WTC11 (cell line): ENCODE measurements around the gene DDN. TPM values are rescaled to one million over a fixed set of nuclear protein-coding genes. Genes with fewer than 3 reads are reported as not detected.

ENCODE experiments used
- ATAC-seq: fragments of 200-7000 bp; cut with Tn5 transposase; 2 replicates; pipeline ENCODE4 v1.10.0; 2021; ENCODE audit warnings: mild to moderate bottlenecking, moderate library complexity
- CTCF ChIA-PET: fragments of 300-600 bp; sonication (Branson Sonifier 250); formaldehyde crosslinking; loops from one replicate; lab custom pipeline; 2021; ENCODE audit warnings: antibody characterized with exemption; lab: Charles Lee
- POLR2A ChIA-PET: fragments of 350-600 bp; sonication (Branson Sonifier 250); formaldehyde crosslinking; loops from one replicate; lab custom pipeline; 2021; ENCODE audit warnings: antibody characterized with exemption; lab: Charles Lee
- DNase-seq: peaks from one replicate; pipeline ENCODE4 v3.0.0; 2021; ENCODE audit warnings: low spot score
- H3K27ac Mint-ChIP-seq: 2 replicates; pipeline ENCODE4 v1.8.0; 2021; ENCODE audit warnings: mixed read lengths
- H3K27me3 Mint-ChIP-seq: 2 replicates; pipeline ENCODE4 v1.8.0; 2021; ENCODE audit warnings: low read depth, mild to moderate bottlenecking, moderate library complexity, mixed read lengths
- H3K36me3 Mint-ChIP-seq: 2 replicates; pipeline ENCODE4 v1.8.0; 2021; ENCODE audit warnings: mixed read lengths
- H3K4me1 Mint-ChIP-seq: 2 replicates; pipeline ENCODE4 v1.8.0; 2022; ENCODE audit warnings: mixed read lengths
- H3K4me3 Mint-ChIP-seq: 2 replicates; pipeline ENCODE4 v1.8.0; 2021; ENCODE audit warnings: mild to moderate bottlenecking, moderate library complexity, mixed read lengths
- H3K9me3 Mint-ChIP-seq: 2 replicates; pipeline ENCODE4 v1.8.0; 2021; ENCODE audit warnings: mixed read lengths
- ATF2 ChIP-seq: sonication (generic); formaldehyde crosslinking; IDR thresholded peaks from 2 replicates; pipeline ENCODE4 v1.8.1; 2022; ENCODE audit warnings: low read depth, missing genetic modification reagents, borderline replicate concordance
- CBFB ChIP-seq: sonication (generic); formaldehyde crosslinking; IDR thresholded peaks from 2 replicates; pipeline ENCODE4 v1.8.1; 2022; ENCODE audit warnings: mild to moderate bottlenecking, low read depth, missing genetic modification reagents
- CREM ChIP-seq: sonication (generic); formaldehyde crosslinking; IDR thresholded peaks from 2 replicates; pipeline ENCODE4 v1.8.1; 2022; ENCODE audit warnings: mild to moderate bottlenecking, missing genetic modification reagents, moderate library complexity
- CTCF ChIP-seq: fragments of 200-600 bp; IDR thresholded peaks from 2 replicates; pipeline ENCODE4 v1.8.0; 2022; ENCODE audit warnings: antibody characterized with exemption
- ESRRA ChIP-seq: sonication (generic); formaldehyde crosslinking; IDR thresholded peaks from 2 replicates; pipeline ENCODE4 v1.8.1; 2022; ENCODE audit warnings: mild to moderate bottlenecking, missing genetic modification reagents, borderline replicate concordance
- ETV6 ChIP-seq: sonication (generic); formaldehyde crosslinking; IDR thresholded peaks from 2 replicates; pipeline ENCODE4 v1.8.1; 2022; ENCODE audit warnings: mild to moderate bottlenecking, missing genetic modification reagents
- FOXP1 ChIP-seq: sonication (generic); formaldehyde crosslinking; IDR thresholded peaks from 2 replicates; pipeline ENCODE4 v1.8.0; 2022; ENCODE audit warnings: missing genetic modification reagents, mild to moderate bottlenecking, moderate library complexity, borderline replicate concordance
- FOXP4 ChIP-seq: sonication (generic); formaldehyde crosslinking; IDR thresholded peaks from 2 replicates; pipeline ENCODE4 v1.8.0; 2022; ENCODE audit warnings: mild to moderate bottlenecking, missing genetic modification reagents
- HMGXB4 ChIP-seq: sonication (generic); formaldehyde crosslinking; IDR thresholded peaks from 2 replicates; pipeline ENCODE4 v1.8.1; 2023; ENCODE audit warnings: mild to moderate bottlenecking, moderate library complexity, missing genetic modification reagents
- MAX ChIP-seq: sonication (generic); formaldehyde crosslinking; IDR thresholded peaks from 2 replicates; pipeline ENCODE4 v1.8.0; 2022; ENCODE audit warnings: mild to moderate bottlenecking, missing genetic modification reagents
- NFE2L1 ChIP-seq: sonication (generic); formaldehyde crosslinking; IDR thresholded peaks from 2 replicates; pipeline ENCODE4 v1.8.1; 2023; ENCODE audit warnings: missing genetic modification reagents
- RORB ChIP-seq: fragments of 250-450 bp; sonication (Bioruptor Pico); IDR thresholded peaks from 2 replicates; pipeline ENCODE4 v1.9.0; 2021; ENCODE audit warnings: mild to moderate bottlenecking
- SOX15 ChIP-seq: fragments of 250-450 bp; sonication (Bioruptor Pico); IDR thresholded peaks from 2 replicates; pipeline ENCODE4 v1.9.0; 2021; ENCODE audit warnings: mild to moderate bottlenecking
- SP1 ChIP-seq: sonication (generic); formaldehyde crosslinking; conservative IDR thresholded peaks from 2 replicates; pipeline ENCODE4 v1.8.1; 2022; ENCODE audit warnings: missing genetic modification reagents
- STAT6 ChIP-seq: sonication (generic); formaldehyde crosslinking; conservative IDR thresholded peaks from 2 replicates; pipeline ENCODE4 v1.8.1; 2023; ENCODE audit warnings: mild to moderate bottlenecking, low read depth, missing genetic modification reagents, moderate library complexity
- USF1 ChIP-seq: sonication (generic); formaldehyde crosslinking; IDR thresholded peaks from 2 replicates; pipeline ENCODE4 v1.8.0; 2022; ENCODE audit warnings: mild to moderate bottlenecking, missing genetic modification reagents
- ZBTB21 ChIP-seq: sonication (generic); formaldehyde crosslinking; IDR thresholded peaks from 2 replicates; pipeline ENCODE4 v1.8.1; 2023; ENCODE audit warnings: mild to moderate bottlenecking, missing genetic modification reagents, borderline replicate concordance
- ZNF423 ChIP-seq: fragments of 250-450 bp; sonication (Bioruptor Pico); IDR thresholded peaks from 2 replicates; pipeline ENCODE4 v2.1.2; 2022; ENCODE audit warnings: mild to moderate bottlenecking, moderate library complexity
- total RNA-seq: library from RNA; stranded (reverse); gene quantifications from 3 replicates; pipeline ENCODE4 v1.2.3, GENCODE V29; 2021

DDN gene
- total RNA-seq, 1 experiment from 2014 or later = 0.33 TPM

- TF ChIP-seq RORB (CRISPR knock-in tag) (no peak), ZBTB21 (CRISPR knock-in tag) (no peak), SOX15 (CRISPR knock-in tag) (no peak)
These were observed 20.9 kb downstream of the DDN start, which contains the start of gene WNT1 (continued) for GRCh38 chr12:48978291-48978740.

GRCh38 chr12:48977290-48978281 lies 21.6 kb downstream of the DDN start:
- Mint-ChIP-seq H3K4me3 (peak overlapping the region; percentile 45), H3K9me3 (no peaks in the 10 kb centered on the region), H3K36me3 (no peaks in the 10 kb centered on the region), H3K27me3 (peaks cover 100% of the 10 kb centered on the region), H3K4me1 (peaks cover 31% of the 10 kb centered on the region), H3K27ac (no peak overlapping the region)
- ATAC-seq = peak; percentile 3
- TF ChIP-seq ETV6 (CRISPR knock-in tag) = 0 out of 2 replicates have a peak, but pooled peaks have one; percentile 32
- TF ChIP-seq STAT6 = no peak
- TF ChIP-seq CREM (CRISPR knock-in tag) = no peak
- TF ChIP-seq SOX15 (CRISPR knock-in tag) = no peak
- peak; percentile 19; the same call in 1 of the 2 replicates for TF ChIP-seq NFE2L1 (CRISPR knock-in tag)
- 0 out of 2 replicates have a peak, but pooled peaks have one; percentile 28 for TF ChIP-seq SP1
- peak; percentile 77; the same call in 1 of the 2 replicates for TF ChIP-seq CTCF
- TF ChIP-seq HMGXB4 = no peak; the same call in 1 of the 2 replicates
- TF ChIP-seq FOXP4 (CRISPR knock-in tag) = peak; percentile 30; the same call in 1 of the 2 replicates
- no peak for TF ChIP-seq FOXP1
- no peak for TF ChIP-seq CBFB (CRISPR knock-in tag)
- no peak for TF ChIP-seq ZBTB21 (CRISPR knock-in tag)
- 0 out of 2 replicates have a peak, but pooled peaks have one; percentile 29 for TF ChIP-seq ZNF423 (CRISPR knock-in tag)
- TF ChIP-seq ESRRA (CRISPR knock-in tag) = no peak
- TF ChIP-seq MAX = peak; percentile 33; the same call in 1 of the 2 replicates
- no peak for TF ChIP-seq ATF2 (CRISPR knock-in tag)
- no peak for TF ChIP-seq USF1 (CRISPR knock-in tag)
- DNase-seq = peak; percentile 75
- CTCF ChIA-PET = interaction anchor here (0.9 to 10.3 kb wide), 28 partner anchors 8 to 164 kb away, joined by 3 to 237 read pairs (median 4); partner anchors contain the start of genes ARF3, CACNB3, DDN and DDX23
- POLR2A ChIA-PET = no interaction called here
